K562 (cell line): Measurements from ENCODE around the gene CAB39. TPM values are rescaled to one million over a fixed set of nuclear protein-coding genes. Genes with fewer than 3 reads are reported as not detected.
A peak's percentile ranks its signal among the peaks of the same experiment; 100 is the strongest.

Experiments used
- CREB3L1 ChIP-seq: fragments of 450-650 bp; IDR thresholded peaks from 2 replicates; pipeline ENCODE4 v1.6.1; 2014; ENCODE audit warnings: low read depth, mild to moderate bottlenecking, moderate library complexity, borderline replicate concordance
- E2F5 ChIP-seq: sonication (generic); formaldehyde crosslinking; IDR thresholded peaks from 2 replicates; pipeline ENCODE4 v1.8.0; 2022; ENCODE audit warnings: mild to moderate bottlenecking, missing genetic modification reagents
- GABPA ChIP-seq: fragments of 200-800 bp; sonication (Bioruptor generic); conservative IDR thresholded peaks from 2 replicates; pipeline ENCODE4 v1.6.1; 2016; ENCODE audit warnings: low read depth, missing genetic modification characterization, missing compliant biosample characterization
- HDAC8 ChIP-seq: fragments of 450-650 bp; IDR thresholded peaks from 2 replicates; pipeline ENCODE4 v1.6.1; 2016; ENCODE audit warnings: mild to moderate bottlenecking, missing genetic modification characterization, moderate library complexity, missing compliant biosample characterization
- ID3 ChIP-seq, 2 experiments: fragments of 250-450 bp in 1 of 2; fragments of 450-650 bp in 1 of 2; sonication (Bioruptor Pico) in 1 of 2; IDR thresholded peaks; 2 replicates each; pipeline versions ENCODE4 v1.6.1 to v1.8.0; 2016 to 2021; ENCODE audit warnings: mild to moderate bottlenecking in 2 of 2, moderate library complexity in 2 of 2, missing compliant biosample characterization in 1 of 2, missing genetic modification characterization in 1 of 2
- MLX ChIP-seq, 2 experiments: fragments of 450-650 bp in 1 of 2; sonication (generic) in 1 of 2; formaldehyde crosslinking; conservative IDR thresholded peaks; 2 replicates each; pipeline versions ENCODE4 v1.4.0 to v1.8.1; 2020 to 2022; ENCODE audit warnings: mild to moderate bottlenecking in 1 of 2, missing genetic modification reagents in 1 of 2
- PBX2 ChIP-seq, 2 experiments: IDR thresholded peaks in 1 of 2; conservative IDR thresholded peaks in 1 of 2; 2 replicates each; pipeline ENCODE4 v1.6.1; 2016; ENCODE audit warnings: low read depth in 2 of 2, mild to moderate bottlenecking in 1 of 2, missing compliant biosample characterization in 1 of 2, missing genetic modification characterization in 1 of 2, moderate library complexity in 1 of 2
- PRPF4 ChIP-seq: fragments of 200-400 bp; formaldehyde crosslinking; IDR thresholded peaks from one replicate; pipeline ENCODE4 v1.6.1; 2017; ENCODE audit warnings: low read length, low read depth, mild to moderate bottlenecking; ENCODE audit not compliant: insufficient read depth, poor library complexity, severe bottlenecking
- RBM34 ChIP-seq: fragments of 200-400 bp; formaldehyde crosslinking; IDR thresholded peaks from 2 replicates; pipeline ENCODE4 v1.6.1; 2018; ENCODE audit warnings: low read length, borderline replicate concordance; ENCODE audit not compliant: insufficient read depth
- TCF7 ChIP-seq: sonication (generic); IDR thresholded peaks from 2 replicates; pipeline ENCODE4 v1.6.1; 2016; ENCODE audit warnings: antibody characterized with exemption, borderline replicate concordance
- TOE1 ChIP-seq, 2 experiments: fragments of 450-650 bp in 1 of 2; sonication (generic) in 1 of 2; formaldehyde crosslinking in 1 of 2; IDR thresholded peaks; 2 replicates each; pipeline versions ENCODE4 v1.7.1 to v1.8.0; 2016 to 2022; ENCODE audit warnings: borderline replicate concordance in 2 of 2, mild to moderate bottlenecking in 2 of 2, antibody characterized with exemption in 1 of 2, inconsistent platforms in 1 of 2, low read depth in 1 of 2, missing genetic modification reagents in 1 of 2, moderate library complexity in 1 of 2
- TSC22D4 ChIP-seq: fragments of 450-650 bp; IDR thresholded peaks from 2 replicates; pipeline ENCODE4 v1.6.1; 2016; ENCODE audit warnings: missing genetic modification characterization, missing biosample characterization, control low read depth
- ZNF165 ChIP-seq: fragments of 250-450 bp; sonication (Bioruptor Pico); IDR thresholded peaks from 2 replicates; pipeline ENCODE4 v1.4.0; 2020; ENCODE audit warnings: borderline replicate concordance
- ZNF274 ChIP-seq: IDR thresholded peaks from 2 replicates; pipeline ENCODE4 v1.6.1; 2011; ENCODE audit warnings: low read depth, mild to moderate bottlenecking, low read length, moderate library complexity, borderline replicate concordance
- ZNF57 ChIP-seq: fragments of 450-650 bp; formaldehyde crosslinking; IDR thresholded peaks from 2 replicates; pipeline ENCODE4 v1.4.0; 2020; ENCODE audit warnings: mild to moderate bottlenecking, moderate library complexity
- ZNF740 ChIP-seq, 3 experiments: fragments of 200-800 bp in 1 of 3; sonication (Bioruptor generic) in 1 of 3; sonication (generic) in 1 of 3; formaldehyde crosslinking in 1 of 3; IDR thresholded peaks; 2 replicates each; pipeline versions ENCODE4 v1.6.1 to v1.8.0; 2016 to 2022; ENCODE audit warnings: mild to moderate bottlenecking in 2 of 3, missing compliant biosample characterization in 2 of 3, missing genetic modification characterization in 2 of 3, missing genetic modification reagents in 1 of 3
- polyA plus RNA-seq, 8 experiments: library from polyadenylated mRNA; depleted of rRNA in 4 of 8; stranded (reverse) in 5 of 8; unstranded in 3 of 8; fragments of >200 nt; fragmentation: Nextera tagmentation in 2 of 8; fragmentation: Illumina TruSeq in 1 of 8; extraction: Ambion mirVana in 2 of 8; extraction: Trizol in 1 of 8; gene quantifications; 2 replicates each; pipeline versions ENCODE4 v1.2.1 to v1.2.3, GENCODE V29; 2011 to 2014; ENCODE audit warnings: inconsistent platforms in 1 of 8, missing spikeins in 1 of 8
- total RNA-seq, 7 experiments: library from RNA; depleted of rRNA in 6 of 7; stranded (reverse); fragments of >200 nt in 6 of 7; fragmentation: Illumina TruSeq in 2 of 7; extraction: Trizol in 2 of 7; gene quantifications; 2 replicates each; pipeline versions ENCODE4 v1.2.1 to v1.2.3, GENCODE V29; 2011 to 2021; ENCODE audit warnings: low replicate concordance in 1 of 7

CAB39 gene
- total and polyA plus RNA-seq, 9 of the 15 experiments (the other 6 are each of a cell fraction or from before 2014, with no cell fraction given) = 27.2 to 94.4 (median 70.1) TPM

- TF ChIP-seq ZNF740 (CRISPR knock-in tag; IDR thresholded peaks at IDR 0.05) (no peak; the same call in 1 of the 2 replicates), ZNF740 (tag; IDR thresholded peaks at IDR 0.05) (no peak), PRPF4 (no peak), E2F5 (no peak), CREB3L1 (no peak), ZNF57 (CRISPR knock-in tag) (no peak), ID3 (CRISPR knock-in tag; IDR thresholded peaks at IDR 0.05) (no peak), ID3 (tag; IDR thresholded peaks at IDR 0.05) (0 out of 2 replicates have a peak, but pooled peaks have one; percentile 2), RBM34 (no peak), TOE1 (IDR thresholded peaks at IDR 0.05; ENCODE audit: borderline replicate concordance) (0 out of 2 replicates have a peak, but pooled peaks have one; percentile 41), TOE1 (CRISPR knock-in tag; IDR thresholded peaks at IDR 0.05; ENCODE audit: borderline replicate concordance, low read depth) (no peak), TSC22D4 (no peak), TCF7 (no peak), ZNF274 (no peak), MLX (CRISPR knock-in tag; conservative IDR thresholded peaks at IDR 0.05) (no peak), PBX2 (CRISPR knock-in tag; IDR thresholded peaks at IDR 0.05; ENCODE audit: low read depth) (no peak), PBX2 (tag; conservative IDR thresholded peaks at IDR 0.05; ENCODE audit: low read depth) (no peak), ZNF165 (CRISPR knock-in tag) (no peak), GABPA (tag) (peak; percentile 79), HDAC8 (tag) (no peak)
Measured at GRCh38 chr2:230864605-230865306, 152.1 kb downstream of the CAB39 start, which contains the start of gene ITM2C (continued).
